Astrocyte (in vitro differentiated cells and primary cell): ENCODE measurements around the gene ATP1A2. TPM values are rescaled to one million over a fixed set of nuclear protein-coding genes. Genes with fewer than 3 reads are reported as not detected.

ENCODE experiments used
- DNase-seq: peaks from one replicate; pipeline ENCODE4 v3.0.0-alpha.2; 2010; ENCODE audit warnings: low read depth
- FAIRE-seq: peaks from 2 replicates; lab custom pipeline; 2011; peaks lifted over from hg19 to GRCh38; lab: Jason Lieb, UNC
- H2AFZ ChIP-seq: 2 replicates; pipeline ENCODE4 v1.6.0; 2012; ENCODE audit warnings: low read depth, low read length, inconsistent platforms
- H3K27ac ChIP-seq: 2 replicates; pipeline ENCODE4 v1.5.1; 2011; ENCODE audit warnings: low read depth, low read length, inconsistent platforms
- H3K27me3 ChIP-seq: 2 replicates; pipeline ENCODE4 v1.6.0; 2011; ENCODE audit warnings: low read length, inconsistent platforms; ENCODE audit not compliant: insufficient read depth
- H3K36me3 ChIP-seq: 2 replicates; pipeline ENCODE4 v1.5.1; 2011; ENCODE audit warnings: low read length, inconsistent platforms; ENCODE audit not compliant: insufficient read depth
- H3K4me1 ChIP-seq: 2 replicates; pipeline ENCODE4 v1.5.1; 2011; ENCODE audit warnings: low read length, inconsistent platforms; ENCODE audit not compliant: insufficient read depth
- H3K4me2 ChIP-seq: 2 replicates; pipeline ENCODE4 v1.6.0; 2012; ENCODE audit warnings: low read length, inconsistent platforms
- H3K4me3 ChIP-seq: 2 replicates; pipeline ENCODE4 v1.5.1; 2011; ENCODE audit warnings: low read depth, mild to moderate bottlenecking, low read length, inconsistent platforms; ENCODE audit not compliant: insufficient read depth
- H3K79me2 ChIP-seq: 2 replicates; pipeline ENCODE4 v1.6.0; 2012; ENCODE audit warnings: mild to moderate bottlenecking, low read length, inconsistent platforms; ENCODE audit not compliant: insufficient read depth
- H3K9ac ChIP-seq: 2 replicates; pipeline ENCODE4 v1.6.0; 2012; ENCODE audit warnings: mild to moderate bottlenecking, low read length, inconsistent platforms
- H3K9me3 ChIP-seq: 2 replicates; pipeline ENCODE4 v1.5.1; 2012; ENCODE audit warnings: low read depth, mild to moderate bottlenecking, low read length, inconsistent platforms; ENCODE audit not compliant: insufficient read depth
- H4K20me1 ChIP-seq: 2 replicates; pipeline ENCODE4 v1.6.0; 2012; ENCODE audit warnings: low read length, inconsistent platforms; ENCODE audit not compliant: insufficient read depth
- H3K27ac Mint-ChIP-seq: one replicate; pipeline ENCODE4 v1.8.0; 2021; ENCODE audit warnings: mild to moderate bottlenecking, mixed read lengths; ENCODE audit not compliant: unreplicated experiment
- H3K27me3 Mint-ChIP-seq: one replicate; pipeline ENCODE4 v1.8.0; 2021; ENCODE audit warnings: low read depth, mixed read lengths; ENCODE audit not compliant: unreplicated experiment
- H3K36me3 Mint-ChIP-seq: one replicate; pipeline ENCODE4 v1.8.0; 2021; ENCODE audit warnings: low read depth, mixed read lengths; ENCODE audit not compliant: unreplicated experiment
- H3K4me1 Mint-ChIP-seq: one replicate; pipeline ENCODE4 v1.8.0; 2021; ENCODE audit warnings: low read depth, mixed read lengths; ENCODE audit not compliant: unreplicated experiment
- H3K4me3 Mint-ChIP-seq: one replicate; pipeline ENCODE4 v1.8.0; 2021; ENCODE audit warnings: mild to moderate bottlenecking, moderate library complexity, mixed read lengths; ENCODE audit not compliant: unreplicated experiment
- H3K9me3 Mint-ChIP-seq: one replicate; pipeline ENCODE4 v1.8.0; 2021; ENCODE audit warnings: mild to moderate bottlenecking, mixed read lengths; ENCODE audit not compliant: unreplicated experiment
- EZH2 ChIP-seq: IDR thresholded peaks from 2 replicates; pipeline ENCODE4 v1.6.1; 2012; ENCODE audit warnings: mild to moderate bottlenecking, low read length, inconsistent platforms; ENCODE audit not compliant: insufficient read depth
- total RNA-seq: library from RNA; stranded (reverse); gene quantifications from 2 replicates; pipeline ENCODE4 v1.2.1, GENCODE V29; 2021
- TF ChIP-seq, protein P1 (sequence below): IDR thresholded peaks from 2 replicates; pipeline ENCODE4 v1.5.1; 2011; ENCODE audit warnings: low read depth, mild to moderate bottlenecking, inconsistent platforms, low read length, moderate library complexity; ENCODE audit not compliant: insufficient read depth

Gene ATP1A2
- total RNA-seq, 1 donor from 2014 or later, result 2.5 TPM

DNA sequence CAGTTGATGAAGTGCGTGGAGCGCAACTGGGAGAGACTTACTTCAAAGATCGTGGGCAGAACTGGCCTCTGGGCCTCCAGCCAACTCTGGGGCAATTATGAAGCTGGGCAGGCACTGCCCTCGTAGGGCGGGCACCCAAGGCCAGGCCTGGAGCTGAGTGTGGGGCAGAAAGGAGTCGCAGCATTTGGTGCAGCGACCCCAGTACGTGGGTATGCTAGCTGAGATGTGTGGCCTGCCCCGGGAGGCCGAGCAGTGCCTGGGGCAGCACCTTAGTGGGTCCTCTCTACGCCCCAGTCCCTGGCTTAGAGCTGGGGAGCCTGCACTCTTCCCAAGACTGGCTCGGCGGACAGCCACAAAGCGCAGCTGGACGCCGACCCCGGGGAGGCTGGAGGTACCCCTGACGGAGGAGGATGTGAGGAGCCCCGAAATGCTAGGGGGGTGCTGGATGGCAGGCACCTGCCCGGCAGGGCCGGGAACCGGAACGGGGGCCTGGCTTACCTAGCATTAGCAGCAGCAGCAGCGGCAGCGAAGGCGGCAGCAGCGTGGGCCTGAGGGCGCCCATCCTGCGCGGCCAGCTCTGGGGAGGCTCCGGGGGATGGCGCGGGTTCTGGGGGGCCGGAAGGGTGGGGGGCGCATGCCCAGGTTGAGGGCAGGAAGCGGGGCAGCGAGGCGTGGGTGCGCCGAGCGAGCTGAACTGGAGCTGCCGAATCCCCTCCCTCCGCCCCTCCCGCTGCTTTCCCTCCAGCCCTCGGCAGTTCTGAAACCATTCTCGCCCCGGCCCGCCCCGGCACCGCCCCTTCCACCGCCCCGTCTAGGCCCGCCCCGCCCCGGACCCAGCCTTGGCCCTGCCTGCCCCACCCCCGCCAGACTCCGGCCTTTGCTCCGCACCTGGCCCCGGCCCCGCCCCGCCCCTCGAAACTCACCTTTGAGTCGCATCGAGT, 17.4 kb upstream of the ATP1A2 start, which contains the start of gene IGSF8:
Gene IGSF8, minus strand, starts transcription at position 709 of the 941 bp plus-strand sequence. Its CDS starts 147 bp downstream, at position 562.
- Histone ChIP-seq H3K4me3 (peak within 1 kb of the TSS; percentile 59), H3K36me3 (no peaks in the 10 kb centered on the region), H3K79me2 (no peaks in the 10 kb centered on the region), H2AFZ (peak within 1 kb of the TSS; percentile 91), H4K20me1 (peaks cover 6% of the 10 kb centered on the region), H3K4me2 (peak within 1 kb of the TSS; percentile 89), H3K27ac (no peak within 1 kb of the TSS), H3K9ac (peak within 1 kb of the TSS; percentile 73), H3K27me3 (no peaks in the 10 kb centered on the region), H3K4me1 (peaks cover 15% of the 10 kb centered on the region), H3K9me3 (no peaks in the 10 kb centered on the region)
- no peak for FAIRE-seq
- Mint-ChIP-seq H3K9me3 (no peaks in the 10 kb centered on the region), H3K36me3 (no peaks in the 10 kb centered on the region), H3K27me3 (no peaks in the 10 kb centered on the region), H3K27ac (peak within 1 kb of the TSS; percentile 84), H3K4me1 (peaks cover 23% of the 10 kb centered on the region), H3K4me3 (peak within 1 kb of the TSS; percentile 87)
- peak; percentile 57 for DNase-seq
- TF ChIP-seq EZH2, result no peak
- TF ChIP-seq, protein P1, sequence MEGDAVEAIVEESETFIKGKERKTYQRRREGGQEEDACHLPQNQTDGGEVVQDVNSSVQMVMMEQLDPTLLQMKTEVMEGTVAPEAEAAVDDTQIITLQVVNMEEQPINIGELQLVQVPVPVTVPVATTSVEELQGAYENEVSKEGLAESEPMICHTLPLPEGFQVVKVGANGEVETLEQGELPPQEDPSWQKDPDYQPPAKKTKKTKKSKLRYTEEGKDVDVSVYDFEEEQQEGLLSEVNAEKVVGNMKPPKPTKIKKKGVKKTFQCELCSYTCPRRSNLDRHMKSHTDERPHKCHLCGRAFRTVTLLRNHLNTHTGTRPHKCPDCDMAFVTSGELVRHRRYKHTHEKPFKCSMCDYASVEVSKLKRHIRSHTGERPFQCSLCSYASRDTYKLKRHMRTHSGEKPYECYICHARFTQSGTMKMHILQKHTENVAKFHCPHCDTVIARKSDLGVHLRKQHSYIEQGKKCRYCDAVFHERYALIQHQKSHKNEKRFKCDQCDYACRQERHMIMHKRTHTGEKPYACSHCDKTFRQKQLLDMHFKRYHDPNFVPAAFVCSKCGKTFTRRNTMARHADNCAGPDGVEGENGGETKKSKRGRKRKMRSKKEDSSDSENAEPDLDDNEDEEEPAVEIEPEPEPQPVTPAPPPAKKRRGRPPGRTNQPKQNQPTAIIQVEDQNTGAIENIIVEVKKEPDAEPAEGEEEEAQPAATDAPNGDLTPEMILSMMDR, result no peak

DNA sequence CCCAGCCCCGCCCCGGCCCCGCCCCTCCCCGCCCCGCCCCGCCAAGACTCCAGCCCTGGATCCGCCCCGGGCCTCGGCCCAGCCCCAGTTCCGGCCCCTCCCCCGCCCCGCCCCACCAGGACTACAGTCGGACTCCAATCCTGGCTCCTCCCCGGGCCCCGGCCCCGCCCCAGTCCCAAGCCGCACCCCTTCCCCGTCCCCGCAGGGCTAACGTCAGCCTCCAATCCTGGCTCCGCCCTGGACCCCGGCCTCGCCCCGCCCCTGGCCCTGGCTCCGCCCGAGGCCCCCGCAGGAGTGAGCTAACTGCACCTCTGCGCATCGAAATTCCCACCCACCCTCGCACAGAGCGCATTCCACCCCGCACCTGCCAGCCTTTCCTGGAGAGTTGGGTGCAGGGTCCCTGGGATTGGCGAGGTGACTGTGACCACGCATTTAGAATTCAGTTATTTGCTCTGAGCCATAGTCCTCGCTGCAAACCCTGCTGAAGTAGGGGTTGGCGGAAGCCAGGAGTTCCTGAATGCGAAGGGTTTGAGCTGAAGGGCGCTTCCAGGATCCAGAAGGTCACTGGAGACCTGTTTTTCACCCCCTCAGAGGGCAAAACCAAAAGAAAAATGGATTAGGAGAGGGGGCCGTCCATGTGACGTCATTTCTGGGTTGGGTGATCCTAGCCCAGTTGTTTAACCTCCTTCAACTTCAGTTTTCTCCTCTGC, 16.6 kb upstream of the ATP1A2 start:
- H3K4me3 Mint-ChIP-seq, result peak overlapping the region; percentile 60
- H3K4me1 Mint-ChIP-seq, result peaks cover 30% of the 10 kb centered on the region
- Histone ChIP-seq H3K4me2 (peak overlapping the region; percentile 87), H4K20me1 (peaks cover 6% of the 10 kb centered on the region), H3K27ac (no peak overlapping the region), H3K27me3 (no peaks in the 10 kb centered on the region), H3K9me3 (no peaks in the 10 kb centered on the region), H2AFZ (peak overlapping the region; percentile 91), H3K9ac (peak overlapping the region; percentile 69), H3K4me1 (peaks cover 15% of the 10 kb centered on the region), H3K4me3 (peak overlapping the region; percentile 46), H3K79me2 (no peaks in the 10 kb centered on the region), H3K36me3 (no peaks in the 10 kb centered on the region)
- TF ChIP-seq, protein P1, result no peak
- TF ChIP-seq EZH2, result no peak
- DNase-seq (peak; percentile 74), FAIRE-seq (no peak)
- H3K36me3 Mint-ChIP-seq, result no peaks in the 10 kb centered on the region
- peak overlapping the region; percentile 53 for H3K27ac Mint-ChIP-seq
- no peaks in the 10 kb centered on the region for H3K9me3 Mint-ChIP-seq
- H3K27me3 Mint-ChIP-seq, result no peaks in the 10 kb centered on the region
